SK-N-DZ (cell line): ENCODE measurements around the gene SEMA3C.

Experiments used
- DNase-seq: peaks from one replicate; pipeline ENCODE4 v3.0.0-alpha.2; 2015; ENCODE audit warnings: low spot score

SEMA3C gene

GRCh38 chr7:80705130-80705781, 213.6 kb downstream of the SEMA3C start:
- DNase-seq = no peak

DNA sequence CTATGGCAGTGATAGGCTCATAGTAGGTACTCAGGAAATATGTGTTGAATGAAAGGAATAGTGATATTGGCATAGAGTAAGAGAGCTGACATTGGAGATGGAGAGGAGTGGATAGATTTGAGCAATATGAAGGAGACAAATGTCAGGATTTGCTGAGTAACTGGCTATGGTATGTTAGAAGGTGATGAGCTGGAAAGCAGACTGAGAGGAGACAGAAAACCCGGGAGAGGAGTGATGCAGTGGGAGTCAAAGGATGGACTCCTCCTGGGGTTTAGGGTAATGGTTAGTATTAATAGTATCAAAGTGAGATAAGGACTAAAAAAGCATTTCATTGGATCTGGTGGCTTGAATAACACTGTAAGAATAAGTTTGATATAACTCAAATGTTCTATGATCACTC, 215.6 kb downstream of the SEMA3C start:
- no peak for DNase-seq

- DNase-seq = no peak
Measured at GRCh38 chr7:80699721-80700256, 219.1 kb downstream of the SEMA3C start.

- peak; percentile 50 for DNase-seq
Measured at GRCh38 chr7:80699045-80699638, 219.7 kb downstream of the SEMA3C start.
